GM19455 (cell line): ENCODE results near the gene STX18.

Source experiments
- ATAC-seq: cut with Tn5 transposase; IDR thresholded peaks from one replicate; pipeline ENCODE4 v1.9.1; 2021; ENCODE audit not compliant: unreplicated experiment

The STX18 gene

DNA sequence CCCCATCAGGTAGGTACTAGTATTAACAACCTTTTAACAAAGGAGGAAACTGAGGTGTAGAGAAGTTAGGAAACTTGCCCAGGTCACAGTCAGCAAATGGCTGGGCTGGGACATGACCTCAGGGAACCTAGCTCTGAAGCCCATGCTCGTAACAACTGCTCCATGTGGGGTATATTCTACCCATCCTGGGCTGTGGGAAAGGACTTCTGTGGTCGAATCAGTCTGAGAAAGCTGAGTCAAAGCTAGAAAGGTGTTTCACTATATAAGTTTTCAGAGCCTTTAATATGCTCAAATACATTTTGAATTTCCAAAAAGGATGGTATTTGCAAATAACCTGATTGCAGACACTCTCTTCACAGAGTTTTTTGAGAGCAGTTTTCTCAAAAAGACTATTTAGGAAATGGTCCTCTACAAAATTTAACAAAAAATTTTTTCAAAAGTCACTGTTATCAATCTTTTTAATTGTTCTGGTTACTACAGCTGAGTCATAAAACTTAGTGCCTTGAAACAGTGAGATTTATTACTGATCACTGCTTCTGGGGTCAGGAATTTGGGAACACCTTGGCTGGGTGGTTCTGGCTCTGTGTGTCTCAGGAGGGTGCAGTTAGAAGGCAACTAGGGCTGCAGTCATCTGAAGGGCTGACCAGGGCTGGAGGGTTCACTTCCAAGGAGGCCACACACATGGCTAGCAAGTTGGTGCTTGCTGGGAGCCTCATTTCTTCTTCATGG lies 101.4 kb downstream of the STX18 start:
- ATAC-seq, result peak; percentile 58

DNA sequence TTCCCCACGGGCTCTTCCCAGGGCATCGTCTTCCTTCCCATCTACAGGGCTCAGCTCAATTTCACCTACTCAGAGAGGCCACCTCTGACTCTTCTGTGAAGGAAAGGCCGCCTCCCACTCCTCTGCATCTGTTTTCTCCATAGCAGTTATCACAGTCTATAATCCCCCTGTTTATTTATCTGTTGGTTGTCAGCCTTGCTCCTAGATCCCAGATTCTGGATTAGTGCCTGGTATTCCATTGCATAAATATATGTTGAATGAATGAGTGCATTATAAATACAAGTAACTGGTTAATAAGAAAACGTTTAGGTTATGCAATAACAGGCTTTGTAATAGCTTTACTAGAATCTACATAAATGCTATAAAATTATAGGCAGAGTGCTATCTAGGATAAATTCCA lies 102.1 kb downstream of the STX18 start:
- ATAC-seq, result no peak

DNA sequence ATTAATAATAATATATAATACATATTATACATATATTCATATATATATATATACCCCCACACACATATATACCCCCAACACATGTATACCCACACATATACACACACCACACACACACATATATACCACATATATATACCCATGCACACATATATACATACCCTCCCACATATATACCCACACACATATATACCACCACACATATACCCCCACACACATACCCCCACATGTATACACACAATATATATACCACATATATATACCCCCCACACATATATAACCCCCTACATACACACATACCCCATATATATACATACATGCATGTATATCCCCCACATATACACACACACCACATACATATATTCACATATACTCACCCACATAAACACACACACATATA lies 103.0 kb downstream of the STX18 start:
- ATAC-seq, result no peak

DNA sequence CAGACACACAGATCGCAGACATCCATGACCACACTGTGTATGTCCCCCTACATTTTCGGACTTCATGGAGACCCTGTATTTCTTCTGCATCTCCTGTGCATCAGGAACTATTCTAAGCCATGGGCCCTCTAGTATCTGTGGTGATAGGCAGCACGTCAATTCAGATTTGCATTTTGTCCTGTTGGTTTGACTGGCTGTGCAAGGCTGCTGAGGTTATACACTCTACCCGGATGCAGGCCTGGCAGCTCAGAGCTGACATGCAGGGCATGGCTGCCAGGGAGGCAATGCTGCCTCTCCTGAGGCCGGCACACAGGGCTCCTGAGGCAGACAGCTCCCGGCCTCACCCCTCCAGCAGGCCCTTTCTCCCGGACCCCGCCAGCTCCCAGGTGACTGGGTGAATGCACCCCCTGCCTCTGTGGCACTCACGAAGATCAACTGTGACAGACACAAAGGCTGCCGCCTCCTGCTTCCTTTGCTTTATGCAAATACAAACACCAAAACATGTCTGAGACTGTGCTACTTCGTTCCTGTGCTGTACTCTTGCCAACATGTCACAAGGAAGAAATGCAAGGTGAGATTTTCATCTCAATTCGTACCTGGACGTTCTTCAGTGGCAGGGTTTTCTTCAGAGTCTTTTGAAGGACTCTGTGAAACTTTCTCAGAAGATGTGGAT lies 103.9 kb downstream of the STX18 start:
- no peak for ATAC-seq

DNA sequence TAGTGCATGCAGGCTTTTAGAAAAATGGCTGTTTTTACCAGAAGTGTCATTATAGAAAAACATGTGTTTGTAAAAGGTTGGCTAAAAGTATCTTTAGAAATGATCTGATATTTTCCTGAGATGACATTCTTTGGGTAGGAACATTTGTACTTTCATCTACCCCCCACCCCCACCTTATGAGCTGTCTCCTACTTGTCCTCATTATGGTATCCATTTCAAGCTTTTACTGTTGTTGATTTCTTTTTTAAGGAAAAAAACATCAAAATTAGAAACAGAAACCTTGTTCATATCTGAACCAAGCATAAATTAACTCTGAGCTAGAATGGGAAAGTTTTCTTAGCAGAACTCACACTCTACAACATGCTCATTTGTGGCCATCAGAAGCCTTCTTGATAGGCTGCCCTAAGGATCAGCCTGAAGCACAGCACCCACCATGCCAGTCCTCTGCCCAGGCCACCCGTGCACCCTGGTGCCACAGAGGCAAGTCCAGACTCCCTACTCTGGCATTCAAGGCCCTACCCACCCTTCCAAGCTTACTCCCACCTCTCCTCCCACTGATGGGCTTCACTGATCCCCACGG lies 105.5 kb downstream of the STX18 start:
- ATAC-seq, result no peak

DNA sequence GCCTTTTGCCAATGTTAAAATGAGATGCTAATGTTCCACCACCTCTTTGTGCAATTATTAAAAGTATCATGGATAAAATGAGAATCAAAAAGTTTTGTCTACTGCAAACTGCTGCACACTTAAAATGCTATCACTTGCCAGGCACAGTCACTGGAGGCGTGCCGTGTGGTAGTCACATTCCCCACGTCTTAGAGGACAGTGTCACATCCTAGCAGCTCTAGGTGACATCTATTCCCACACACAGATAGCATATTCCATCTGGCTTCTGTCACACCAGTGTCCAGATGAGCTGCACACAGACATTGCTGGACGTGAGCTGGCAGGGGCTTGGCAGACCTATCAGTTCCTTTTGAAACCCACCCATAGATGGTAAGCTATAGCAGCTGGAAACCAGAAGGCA lies 107.9 kb downstream of the STX18 start:
- no peak for ATAC-seq

DNA sequence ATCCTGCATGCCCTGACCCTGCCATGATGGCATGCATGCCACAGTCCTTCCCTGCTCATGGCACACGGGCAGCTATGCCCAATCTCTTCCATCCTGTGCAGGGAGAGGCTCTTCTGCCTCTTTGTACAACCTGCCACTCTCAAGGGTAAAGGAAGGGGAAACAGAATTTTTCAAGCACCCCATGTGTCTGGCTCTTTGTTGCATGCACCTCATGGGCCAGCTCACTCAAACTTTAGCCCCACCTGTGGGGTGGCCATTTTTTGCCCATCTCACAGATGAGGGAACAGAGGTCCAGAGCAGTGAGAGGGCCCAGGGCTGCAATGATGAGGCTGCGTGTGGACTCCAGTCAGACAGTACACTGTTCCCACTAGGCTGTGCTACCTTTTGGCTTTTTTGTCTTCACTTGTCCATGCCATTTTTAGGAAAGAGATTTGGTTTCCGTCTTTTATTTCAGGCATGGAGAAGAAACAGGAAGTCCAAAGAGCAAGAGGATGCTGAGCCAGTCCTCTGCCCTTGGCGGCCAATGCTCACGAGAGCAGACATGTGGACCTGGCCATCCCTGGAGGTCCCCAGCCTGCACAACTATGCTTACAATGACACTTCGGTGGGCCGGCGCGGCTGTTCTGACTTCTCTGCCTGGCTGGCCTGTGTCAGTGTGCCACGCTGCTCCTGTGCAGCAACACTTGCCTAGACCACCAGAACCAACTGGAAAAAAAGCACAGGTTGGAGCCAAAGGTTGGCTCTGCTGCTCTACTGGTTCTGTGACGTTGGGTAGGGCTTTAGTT lies 109.3 kb downstream of the STX18 start:
- ATAC-seq, result no peak

DNA sequence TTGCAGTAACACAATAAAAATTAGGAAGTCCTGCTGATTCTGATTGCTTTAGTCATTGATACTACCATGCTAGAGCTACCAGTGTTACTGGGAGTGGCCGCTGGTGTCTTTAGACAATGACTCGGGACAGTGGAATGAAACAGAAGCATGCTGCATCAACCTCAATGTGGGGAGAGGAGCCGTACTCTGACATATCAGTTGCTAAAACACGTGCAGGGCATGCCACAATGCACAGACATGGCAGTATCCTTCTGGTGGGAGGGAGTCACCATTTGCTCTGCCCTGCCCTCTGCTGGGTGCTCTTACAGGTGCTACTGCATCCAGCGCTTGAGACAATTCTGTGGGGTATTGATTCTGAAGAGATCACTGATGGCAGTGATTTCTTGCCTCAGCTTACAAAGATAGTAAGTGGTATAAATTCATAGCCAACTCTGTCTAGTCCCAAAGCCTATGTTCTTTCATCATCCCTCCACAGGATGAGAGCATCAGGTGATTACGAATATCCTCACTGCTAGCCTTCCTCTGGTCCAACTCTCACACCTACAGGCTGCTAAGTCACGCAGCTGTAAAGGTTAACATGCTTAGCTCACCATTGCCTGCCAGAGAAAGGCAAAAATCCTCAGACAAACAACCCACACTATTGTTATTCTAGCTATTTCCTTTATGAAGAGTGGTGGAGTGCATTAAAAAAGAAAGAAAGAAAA lies 111.2 kb downstream of the STX18 start:
- ATAC-seq, result peak; percentile 77

DNA sequence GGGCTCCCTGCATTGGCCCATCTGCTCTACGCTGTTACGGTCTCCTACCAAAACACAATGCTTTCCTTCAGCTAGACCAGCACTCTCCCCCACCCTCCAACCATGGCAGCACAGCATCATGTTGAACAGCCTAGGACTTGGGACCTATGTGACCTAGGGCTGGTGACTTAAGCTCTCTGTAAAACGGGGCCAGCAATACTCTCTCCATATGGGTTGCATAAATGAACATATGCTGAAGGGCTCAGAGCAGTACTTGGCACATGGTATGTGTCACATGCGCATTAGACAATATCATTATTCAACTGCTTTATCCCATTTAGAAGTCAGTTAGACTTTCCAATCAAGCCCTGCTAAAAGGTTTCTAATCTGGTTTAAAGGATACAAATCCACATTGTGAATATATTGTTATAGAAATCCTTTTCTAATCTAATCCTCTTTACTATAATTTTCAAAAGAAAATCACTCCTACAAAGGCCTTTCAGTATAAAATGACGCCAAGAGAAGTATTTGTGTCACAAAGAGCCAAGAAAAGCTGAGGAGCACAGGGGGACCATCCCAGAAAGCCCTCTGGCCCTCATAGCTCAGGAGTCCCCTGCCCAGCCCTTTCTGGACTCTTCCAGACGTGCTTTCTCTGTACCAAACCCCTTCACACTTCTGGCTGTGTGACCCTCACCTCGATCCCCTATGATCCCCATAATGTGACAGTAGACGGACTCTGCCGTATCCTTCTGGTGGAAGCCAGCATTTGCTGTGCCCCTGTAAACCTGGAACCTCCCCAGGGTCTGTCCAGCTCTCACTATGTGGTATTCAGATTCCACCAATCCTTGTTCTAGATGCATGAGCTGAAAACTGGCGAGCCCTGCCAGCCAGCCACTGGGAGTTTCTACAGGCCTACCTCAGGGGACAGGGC lies 112.6 kb downstream of the STX18 start:
- no peak for ATAC-seq

DNA sequence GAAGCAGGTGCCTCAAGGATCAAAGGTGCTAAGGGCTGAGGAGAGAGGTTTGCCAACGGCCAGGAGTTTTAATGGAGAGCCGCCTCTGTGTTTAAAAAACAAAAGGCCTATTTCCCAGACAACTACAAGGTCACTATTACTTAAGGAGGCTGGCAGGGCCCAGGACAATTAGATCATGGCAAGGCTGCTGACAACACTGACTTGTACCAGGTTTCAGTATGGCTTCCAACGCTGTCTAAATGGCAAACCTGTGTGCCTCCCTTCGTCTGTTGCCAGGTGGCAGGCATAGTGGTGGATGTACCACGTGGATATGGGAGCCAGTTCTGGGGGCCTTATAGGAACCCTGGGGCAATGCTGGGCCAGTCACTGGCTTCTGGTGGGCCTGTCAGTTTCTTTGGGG lies 114.0 kb downstream of the STX18 start:
- no peak for ATAC-seq

DNA sequence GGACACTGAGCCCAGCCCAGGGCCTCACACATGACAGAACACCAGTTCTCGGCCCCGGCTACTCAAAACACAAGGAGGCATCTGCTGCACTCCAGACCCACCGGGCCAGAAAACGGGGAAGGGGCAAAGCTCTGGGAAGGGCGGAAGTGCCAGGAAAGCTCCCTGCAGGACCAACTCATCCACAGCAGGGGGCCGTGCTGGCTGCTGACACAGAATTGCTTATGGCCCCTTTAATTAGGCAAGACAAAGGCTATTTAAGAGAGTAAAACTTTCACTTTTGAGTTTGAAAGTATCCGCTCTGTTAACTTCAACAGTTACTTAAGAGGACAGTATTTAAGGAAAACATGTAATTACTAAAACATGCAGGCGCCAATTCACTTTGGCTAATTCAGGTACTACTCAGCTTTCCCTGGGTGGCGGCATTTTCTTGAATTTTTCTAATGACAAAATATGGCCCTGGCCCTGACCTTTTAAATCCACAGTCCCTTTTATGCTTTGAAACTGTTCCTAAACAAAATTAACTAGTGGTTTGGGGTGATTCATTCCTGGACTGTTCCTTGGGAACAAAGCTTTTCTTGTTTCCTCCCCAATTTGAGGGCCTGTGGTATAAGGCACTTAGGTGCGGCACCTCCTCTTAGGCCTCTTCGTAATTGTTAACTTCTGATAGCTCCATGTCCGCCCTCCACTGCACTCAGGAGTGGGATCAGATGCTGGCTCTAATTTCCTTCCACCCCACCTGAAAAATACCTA lies 114.6 kb downstream of the STX18 start:
- ATAC-seq, result no peak

DNA sequence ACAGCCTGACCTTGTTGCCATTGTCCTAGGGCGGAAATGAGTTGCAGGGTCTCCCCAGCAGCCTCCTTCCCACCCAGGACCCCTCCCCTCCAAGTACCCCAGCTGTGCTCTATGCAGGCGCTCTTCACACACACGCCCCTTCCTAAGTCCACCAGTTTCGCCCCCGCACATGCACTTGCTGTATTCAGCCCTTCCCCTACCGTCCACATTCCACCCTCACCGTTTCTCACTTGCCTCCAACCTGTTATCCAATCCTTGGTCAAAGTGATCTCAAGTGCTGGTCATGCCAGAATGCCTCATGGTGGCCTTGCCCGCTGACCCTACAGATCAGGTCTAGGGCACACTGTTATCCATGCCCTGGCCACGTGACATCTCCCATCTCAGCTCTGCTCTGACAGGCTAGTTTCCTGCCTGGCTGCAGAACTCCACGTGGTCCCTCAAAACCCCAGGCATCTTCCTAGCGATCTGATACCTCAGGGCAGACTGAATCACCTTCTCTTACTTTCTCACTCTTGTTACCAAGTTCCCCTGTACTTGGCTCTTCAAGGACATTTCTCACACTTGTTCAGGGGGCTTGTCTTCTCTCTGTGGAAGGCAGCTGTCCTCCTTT lies 115.2 kb downstream of the STX18 start:
- ATAC-seq, result no peak

DNA sequence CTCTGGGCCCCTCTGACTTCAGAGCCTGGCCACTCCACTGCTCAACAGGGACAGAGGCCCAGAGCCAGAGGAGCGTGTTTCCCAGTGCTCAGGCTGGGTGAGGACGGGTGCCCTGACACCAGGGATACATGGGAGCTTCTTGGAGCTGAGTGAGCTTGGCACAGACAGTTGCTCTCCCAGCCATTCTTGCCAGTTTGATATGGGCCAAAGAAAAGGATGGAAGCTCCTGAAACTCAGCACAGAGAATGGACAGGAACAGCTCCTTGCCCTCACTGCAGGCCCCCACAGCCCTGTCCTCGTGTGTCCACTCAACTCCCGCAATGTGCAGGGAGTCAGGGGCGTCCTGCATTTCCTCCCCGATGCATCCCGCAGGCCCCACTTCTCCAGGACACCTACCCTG lies 116.2 kb downstream of the STX18 start:
- ATAC-seq, result no peak

DNA sequence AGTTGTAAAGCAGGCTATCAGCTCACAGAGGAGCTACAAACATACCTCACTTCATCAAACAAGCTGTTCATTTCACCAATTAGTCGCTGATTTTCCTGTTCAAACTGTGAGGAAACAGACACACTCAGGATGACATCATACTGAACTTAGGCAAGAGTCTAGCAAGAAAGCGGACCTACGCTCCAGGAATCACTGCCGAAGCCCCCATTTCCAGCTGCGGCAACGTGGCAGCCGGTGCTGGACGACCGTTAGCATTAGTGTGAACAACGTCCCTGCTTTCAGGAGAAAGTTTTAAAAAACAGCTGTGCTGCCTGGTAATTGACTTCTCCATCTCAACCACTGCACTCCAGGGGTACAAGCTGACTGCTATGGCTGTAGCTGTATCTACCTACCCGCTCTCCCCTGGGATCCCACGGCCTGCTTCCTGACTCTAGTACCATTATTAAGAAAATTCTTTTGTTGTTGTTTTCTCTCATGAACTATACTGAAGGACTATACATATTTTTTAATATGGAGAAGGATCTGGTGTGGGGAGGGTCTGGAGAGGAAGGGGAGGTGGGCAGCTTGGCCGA lies 116.6 kb downstream of the STX18 start:
- ATAC-seq, result no peak

DNA sequence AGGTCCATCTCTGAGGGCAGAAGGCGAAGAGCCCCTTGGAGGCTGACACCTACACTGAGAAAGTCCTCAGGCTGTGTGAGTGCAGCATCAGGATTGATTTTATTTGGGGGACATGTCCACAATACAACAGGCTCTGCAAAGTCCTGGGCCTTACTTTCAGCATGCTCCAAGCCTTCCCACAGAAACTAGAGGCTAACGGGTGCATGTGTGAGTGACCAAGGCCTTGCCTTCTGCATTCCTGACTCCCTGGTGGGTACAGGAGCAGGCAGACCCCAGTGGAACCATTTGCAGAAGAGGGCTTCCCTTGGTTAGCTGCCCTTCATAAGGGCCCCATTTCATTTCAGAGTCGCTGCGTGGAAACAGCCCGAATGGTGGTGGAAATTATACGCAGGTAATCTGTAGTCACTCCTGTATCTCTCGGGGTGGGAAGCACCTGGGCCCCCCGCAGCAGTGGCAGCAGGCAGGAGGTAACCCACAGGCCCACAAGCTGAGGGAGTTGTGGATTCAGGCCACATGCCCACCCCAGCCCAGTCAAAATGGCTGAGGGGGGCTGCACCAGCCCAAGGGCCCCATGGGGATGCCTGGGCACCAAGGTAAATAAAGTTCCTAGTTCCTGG lies 117.2 kb downstream of the STX18 start:
- no peak for ATAC-seq

DNA sequence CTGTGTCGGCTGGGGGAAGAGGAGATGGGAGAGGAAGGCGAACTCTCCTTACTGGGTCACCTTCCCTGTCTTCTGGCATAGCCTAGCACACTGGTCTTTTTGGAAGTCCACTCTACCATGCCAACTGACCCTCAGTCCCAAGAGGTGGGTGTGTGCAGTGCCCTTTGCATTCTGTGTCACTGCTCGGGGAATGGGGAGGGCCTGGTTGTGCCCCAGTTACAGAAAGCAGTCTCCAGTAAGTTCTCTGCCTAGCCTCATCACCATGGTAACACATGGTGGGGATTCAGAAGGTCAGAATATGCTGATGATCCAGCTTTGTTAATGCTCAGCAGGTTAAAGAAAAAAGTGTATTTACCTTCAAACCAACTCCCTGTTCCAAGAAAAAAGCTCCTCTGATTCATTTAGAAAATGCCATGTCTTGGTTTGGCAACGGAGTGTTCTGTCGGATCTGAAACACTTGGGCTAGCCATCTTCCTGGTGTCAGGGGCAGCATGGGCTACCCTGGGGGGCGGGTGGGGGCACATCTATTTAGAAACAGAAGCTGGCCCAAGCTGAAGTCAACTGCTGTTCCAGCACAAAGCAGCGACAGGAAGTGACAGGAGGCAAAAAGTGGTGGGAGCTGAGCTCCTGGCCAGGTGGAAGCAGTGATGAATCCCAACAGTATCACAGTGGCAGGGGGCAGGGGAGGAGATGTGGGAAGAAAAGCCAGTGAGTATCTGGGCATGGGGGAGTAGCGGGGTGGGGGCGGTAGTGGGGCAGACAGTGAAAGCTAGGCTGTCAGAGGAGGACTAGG lies 117.9 kb downstream of the STX18 start:
- no peak for ATAC-seq

DNA sequence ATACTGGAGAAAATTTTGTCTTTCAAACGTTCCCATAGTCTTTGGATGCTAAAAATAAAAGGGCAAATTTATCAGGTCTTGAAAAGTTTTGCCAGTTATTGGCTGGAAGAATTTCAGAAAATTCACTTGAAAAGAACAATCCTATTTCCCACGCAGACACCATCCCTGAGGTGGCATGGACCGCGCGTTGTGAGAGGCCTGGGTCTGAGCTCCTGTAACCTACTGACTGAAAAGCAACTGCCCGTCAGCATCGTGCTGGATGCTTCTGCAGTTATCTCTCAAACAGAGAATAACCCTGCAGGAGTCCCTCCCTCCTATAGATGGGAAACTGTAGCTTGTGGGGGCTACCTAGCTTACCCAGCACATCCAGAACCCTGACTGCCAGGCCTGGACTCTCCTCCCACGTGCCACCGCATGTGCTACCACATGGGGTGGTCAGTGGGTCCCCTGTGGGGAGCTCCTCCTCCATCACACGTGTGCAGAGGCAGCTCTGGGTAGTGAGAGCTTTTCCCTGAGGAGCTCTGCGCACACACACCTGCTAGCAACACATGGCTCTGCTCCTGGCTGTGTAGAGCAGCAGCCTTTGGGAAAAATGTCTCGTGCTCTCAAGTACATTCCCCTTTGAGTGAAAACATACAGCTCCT lies 118.9 kb downstream of the STX18 start:
- no peak for ATAC-seq
